H1 (cell line): Measurements from ENCODE around the gene SOX1. TPM values are rescaled to one million over a fixed set of nuclear protein-coding genes. Genes with fewer than 3 reads are reported as not detected.

Source experiments
- CTCF ChIA-PET: fragments of 300-600 bp; sonication (Branson Sonifier 250); formaldehyde crosslinking; loops from one replicate; lab custom pipeline; 2021; ENCODE audit not compliant: partially characterized antibody; lab: Charles Lee
- POLR2A ChIA-PET: fragments of 300-600 bp; sonication (Branson Sonifier 250); formaldehyde crosslinking; loops from one replicate; lab custom pipeline; 2021; ENCODE audit warnings: inconsistent platforms; ENCODE audit not compliant: partially characterized antibody; lab: Charles Lee
- DNase-seq, 2 experiments: peaks; one replicate each; pipeline versions ENCODE4 v3.0.0 to v3.0.0-alpha.2; 2010 to 2022; ENCODE audit warnings: low spot score in 2 of 2, low read depth in 1 of 2, mixed read lengths in 1 of 2
- FAIRE-seq: peaks from 2 replicates; lab custom pipeline; 2011; peaks lifted over from hg19 to GRCh38; lab: Jason Lieb, UNC
- H2AFZ ChIP-seq: 2 replicates; pipeline ENCODE4 v1.8.1; 2012; ENCODE audit warnings: low read length, inconsistent platforms
- H2AK5ac ChIP-seq: 2 replicates; pipeline ENCODE4 v1.6.1; 2013; ENCODE audit warnings: low read depth, low read length
- H2BK120ac ChIP-seq: replicated peaks from 2 replicates; pipeline ENCODE3; 2013; ENCODE audit warnings: low read depth, low read length, inconsistent platforms
- H2BK12ac ChIP-seq: 2 replicates; pipeline ENCODE4 v1.6.1; 2013; ENCODE audit warnings: low read depth, low read length
- H2BK15ac ChIP-seq: 2 replicates; pipeline ENCODE4 v1.6.1; 2013; ENCODE audit warnings: low read length
- H2BK20ac ChIP-seq: 2 replicates; pipeline ENCODE4 v1.6.1; 2013; ENCODE audit warnings: low read length
- H2BK5ac ChIP-seq: 2 replicates; pipeline ENCODE4 v1.6.1; 2013; ENCODE audit warnings: low read depth, low read length
- H3K14ac ChIP-seq: 2 replicates; pipeline ENCODE4 v1.6.1; 2013; ENCODE audit warnings: inconsistent platforms; ENCODE audit not compliant: insufficient read length
- H3K18ac ChIP-seq: 2 replicates; pipeline ENCODE4 v1.6.1; 2013; ENCODE audit warnings: low read length; ENCODE audit errors: extremely low read depth
- H3K23ac ChIP-seq: 2 replicates; pipeline ENCODE4 v1.6.1; 2013; ENCODE audit warnings: inconsistent platforms; ENCODE audit not compliant: insufficient read length
- H3K23me2 ChIP-seq: 2 replicates; pipeline ENCODE4 v1.6.1; 2013; ENCODE audit warnings: low read depth, low read length
- H3K27ac ChIP-seq: 2 replicates; pipeline ENCODE4 v1.6.1; 2011; ENCODE audit warnings: low read depth, low read length, inconsistent platforms
- H3K27me3 ChIP-seq, 4 experiments: replicated peaks in 1 of 4; 1 replicate in 1 of 4; 2 replicates in 3 of 4; pipeline versions ENCODE4 v1.6.1 to v1.8.1; 2011 to 2013; ENCODE audit warnings: low read length in 3 of 4, mild to moderate bottlenecking in 3 of 4, inconsistent platforms in 2 of 4, mixed read lengths in 2 of 4, moderate library complexity in 1 of 4; ENCODE audit not compliant: control insufficient read depth in 3 of 4, insufficient read depth in 3 of 4; ENCODE audit errors: extremely low read depth in 1 of 4
- H3K36me3 ChIP-seq, 4 experiments: 2 replicates each; pipeline versions ENCODE4 v1.6.1 to v1.8.1; 2011 to 2013; ENCODE audit warnings: mild to moderate bottlenecking in 4 of 4, low read length in 3 of 4, moderate library complexity in 2 of 4, control low read depth in 1 of 4, inconsistent platforms in 1 of 4; ENCODE audit not compliant: insufficient read depth in 4 of 4, control insufficient read depth in 2 of 4
- H3K4ac ChIP-seq: replicated peaks from 2 replicates; pipeline ENCODE3; 2013; ENCODE audit warnings: low read length, low read depth, mixed read lengths, inconsistent platforms; ENCODE audit not compliant: insufficient read length
- H3K4me1 ChIP-seq, 4 experiments: replicated peaks in 1 of 4; 1 replicate in 1 of 4; 2 replicates in 3 of 4; pipeline versions ENCODE4 v1.6.1 to v1.8.1; 2011 to 2013; ENCODE audit warnings: low read length in 3 of 4, inconsistent platforms in 2 of 4, mixed read lengths in 1 of 4; ENCODE audit not compliant: insufficient read depth in 4 of 4, control insufficient read depth in 3 of 4
- H3K4me2 ChIP-seq, 2 experiments: 2 replicates each; pipeline versions ENCODE4 v1.6.1 to v1.8.1; 2011 to 2013; ENCODE audit warnings: low read depth in 2 of 2, low read length in 2 of 2, control low read depth in 1 of 2, inconsistent platforms in 1 of 2, mild to moderate bottlenecking in 1 of 2; ENCODE audit not compliant: insufficient read depth in 1 of 2
- H3K4me3 ChIP-seq, 4 experiments: fragments of 200-600, 300-600 bp in 1 of 4; sonication (generic), shearing (Covaris generic), sonication (Bioruptor Twin) in 1 of 4; 2 replicates each; pipeline versions ENCODE4 v1.5.1 to v1.8.1; 2011 to 2016; ENCODE audit warnings: low read length in 4 of 4, low read depth in 3 of 4, control low read depth in 2 of 4, inconsistent platforms in 2 of 4, mild to moderate bottlenecking in 2 of 4, mixed read lengths in 1 of 4, moderate library complexity in 1 of 4; ENCODE audit not compliant: insufficient read depth in 2 of 4; ENCODE audit errors: extremely low read depth in 1 of 4
- H3K56ac ChIP-seq: replicated peaks from 2 replicates; pipeline ENCODE3; 2013; ENCODE audit warnings: low read depth, mild to moderate bottlenecking, mixed read lengths, low read length, inconsistent platforms; ENCODE audit not compliant: insufficient read length
- H3K79me1 ChIP-seq: 2 replicates; pipeline ENCODE4 v1.6.1; 2013; ENCODE audit warnings: low read depth, low read length, control low read depth
- H3K79me2 ChIP-seq, 2 experiments: 2 replicates each; pipeline versions ENCODE4 v1.6.1 to v1.8.1; 2012 to 2013; ENCODE audit warnings: low read length in 2 of 2, mild to moderate bottlenecking in 2 of 2, inconsistent platforms in 1 of 2; ENCODE audit not compliant: insufficient read depth in 2 of 2, control insufficient read depth in 1 of 2
- H3K9ac ChIP-seq, 4 experiments: replicated peaks in 1 of 4; 1 replicate in 1 of 4; 2 replicates in 3 of 4; pipeline versions ENCODE4 v1.6.1 to v1.8.1; 2011 to 2013; ENCODE audit warnings: low read depth in 3 of 4, low read length in 3 of 4, control low read depth in 2 of 4, mild to moderate bottlenecking in 2 of 4, moderate library complexity in 2 of 4, inconsistent platforms in 1 of 4; ENCODE audit errors: extremely low read depth in 1 of 4
- H3K9me3 ChIP-seq, 2 experiments: 2 replicates each; pipeline versions ENCODE4 v1.6.1 to v1.8.1; 2012 to 2013; ENCODE audit warnings: mild to moderate bottlenecking in 2 of 2, moderate library complexity in 2 of 2, control low read depth in 1 of 2, inconsistent platforms in 1 of 2, low read depth in 1 of 2, low read length in 1 of 2, mixed read lengths in 1 of 2; ENCODE audit not compliant: insufficient read depth in 2 of 2
- H4K20me1 ChIP-seq, 2 experiments: replicated peaks in 1 of 2; 2 replicates each; pipeline versions ENCODE3 to v1.8.1; 2011 to 2013; ENCODE audit warnings: inconsistent platforms in 2 of 2, low read length in 2 of 2, mild to moderate bottlenecking in 1 of 2; ENCODE audit not compliant: insufficient read depth in 2 of 2, control insufficient read depth in 1 of 2
- H4K5ac ChIP-seq: 2 replicates; pipeline ENCODE4 v1.6.1; 2013; ENCODE audit warnings: low read length, low read depth, mixed read lengths, inconsistent platforms; ENCODE audit not compliant: insufficient read length
- H4K8ac ChIP-seq: 2 replicates; pipeline ENCODE4 v1.8.0; 2013; ENCODE audit warnings: mild to moderate bottlenecking, moderate library complexity, low read length, inconsistent platforms; ENCODE audit not compliant: insufficient read depth; ENCODE audit errors: extremely low read depth
- H4K91ac ChIP-seq: replicated peaks from 2 replicates; pipeline ENCODE3; 2013; ENCODE audit warnings: low read length, mixed read lengths, inconsistent platforms; ENCODE audit not compliant: insufficient read length
- KDM4A ChIP-seq: IDR thresholded peaks from one replicate; pipeline ENCODE4 v1.7.1; 2012; ENCODE audit warnings: low read depth, mild to moderate bottlenecking, moderate library complexity, low read length, inconsistent platforms; ENCODE audit not compliant: severe bottlenecking
- WGBS, 2 experiments: shearing (Covaris generic) in 1 of 2; methylation state at CpG; one replicate each; pipeline versions ENCODE4 v1.1.6 to v1.1.7; 2013 to 2015; ENCODE audit warnings: low lambda C conversion rate in 2 of 2, mixed read lengths in 2 of 2, inconsistent platforms in 1 of 2, low coverage in 1 of 2, missing lambda C conversion rate in 1 of 2; ENCODE audit not compliant: insufficient replicate concordance in 2 of 2, insufficient coverage in 1 of 2, insufficient read length in 1 of 2; ENCODE audit errors: extremely low coverage in 1 of 2, missing lambda C conversion rate in 1 of 2; 5-methylcytosine and 5-hydroxymethylcytosine counted together
- polyA plus RNA-seq, 7 experiments: library from polyadenylated mRNA; depleted of rRNA in 3 of 7; stranded (reverse) in 5 of 7; unstranded in 2 of 7; fragments of >200 nt in 5 of 7; fragments of 200-250 nt in 2 of 7; gene quantifications; 1 replicate in 5 of 7; 2 replicates in 1 of 7; 4 replicates in 1 of 7; pipeline versions ENCODE4 v1.2.1 to v1.2.3, GENCODE V29; 2011 to 2013; ENCODE audit warnings: missing spikeins in 2 of 7, mixed read lengths in 2 of 7
- total RNA-seq: library from RNA; stranded (reverse); fragmentation: NEBNext Ultra II Directional; extraction: Animal tissue kit (Norgen Biotek cat#: 25700); gene quantifications from 2 replicates; pipeline ENCODE4 v1.2.1, GENCODE V29; 2021

SOX1 gene
- total and polyA plus RNA-seq, 2 of the 8 experiments (the other 6 are each of a cell fraction or from before 2014, with no cell fraction given), result 0.03 to 0.09 TPM

DNA sequence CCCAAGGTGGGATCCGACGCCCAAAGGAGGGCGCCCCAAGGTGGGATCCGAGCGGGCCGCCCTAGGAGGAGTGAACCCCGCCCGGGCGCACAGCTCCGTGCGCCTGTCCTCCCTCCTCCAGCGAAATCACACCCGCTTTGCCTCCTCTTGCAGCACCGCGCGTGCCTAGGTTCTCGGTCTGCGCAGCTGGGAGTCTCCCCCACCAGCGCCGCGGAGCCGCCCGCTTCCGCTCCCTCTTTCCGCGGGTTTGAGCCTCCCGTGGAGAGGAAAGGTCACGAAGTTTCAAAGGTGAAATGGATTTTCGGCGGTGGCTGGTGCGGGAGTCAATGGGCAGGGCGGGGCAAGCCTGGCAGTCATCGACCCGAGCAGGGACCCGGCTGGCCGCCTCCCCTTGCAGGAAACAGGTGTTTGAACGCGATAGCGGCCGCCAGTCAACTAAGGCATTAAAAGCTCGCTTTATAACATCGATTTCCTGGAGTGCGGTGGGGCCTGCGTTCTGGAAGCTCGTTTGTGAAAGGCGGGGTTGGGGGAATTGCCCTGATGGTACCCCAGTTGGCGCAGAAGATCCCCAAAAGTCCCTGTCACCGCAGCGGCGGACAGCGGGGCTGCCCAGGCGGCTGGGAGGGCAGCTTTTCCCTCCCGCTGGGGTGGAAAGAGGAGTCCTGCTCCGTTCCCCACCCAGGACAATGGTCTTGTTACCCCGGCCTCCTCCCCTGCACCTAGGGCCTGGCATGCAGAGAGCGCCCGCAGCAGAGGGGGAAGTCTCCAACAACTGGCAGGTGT lies 9.0 kb upstream of the SOX1 start:
- CTCF ChIA-PET, result interaction anchor here (0.6 to 5.6 kb wide), 5 partner anchors 16 to 584 kb away, joined by 3 to 51 read pairs (median 3); no protein-coding TSS in a partner anchor
- TF ChIP-seq KDM4A, result no peak

More for the DNA sequence above, 9.0 kb upstream of the SOX1 start:
- Histone ChIP-seq H3K27me3 (peaks cover 97 to 100% (median 99%) of the 10 kb centered on the region in 4 experiments), H3K4me3 (peak overlapping the region; percentile 13 to 55 (median 19); a peak in 6 of 8 replicates), H3K4me1 (peaks cover 3 to 44% (median 25%) of the 10 kb centered on the region in 4 experiments), H4K8ac (peak overlapping the region; percentile 15), H3K9ac (no peak overlapping the region), H3K18ac (peak overlapping the region; percentile 60; the same call in 1 of the 2 replicates), H2BK120ac (no peak overlapping the region), H4K20me1 (peaks cover 13 to 25% of the 10 kb centered on the region in 2 experiments), H3K27ac (no peak overlapping the region), H2BK12ac (peak overlapping the region; percentile 84; the same call in 1 of the 2 replicates), H3K56ac (no peak overlapping the region), H3K4ac (no peak overlapping the region), H2AK5ac (no peak overlapping the region), H3K79me2 (no peaks in the 10 kb centered on the region), H3K9me3 (no peaks in the 10 kb centered on the region; a peak in 1 of 4 replicates), H2AFZ (no peak overlapping the region), H3K23ac (no peak overlapping the region), H3K4me2 (peak overlapping the region; percentile 68 to 69), H4K91ac (no peak overlapping the region), H3K14ac (no peak overlapping the region), H2BK5ac (no peak overlapping the region), H3K36me3 (peaks cover 0 to 6% (median 0%) of the 10 kb centered on the region in 4 experiments; a peak in 1 of 8 replicates), H4K5ac (no peak overlapping the region), H3K79me1 (no peaks in the 10 kb centered on the region), H2BK15ac (peak overlapping the region; percentile 81; the same call in 1 of the 2 replicates), H3K23me2 (peaks cover 5% of the 10 kb centered on the region; the same call in 1 of the 2 replicates), H2BK20ac (no peak overlapping the region)
- 3% methylated on average over 20 of the region's 57 CpGs; no CpG with 5 or more reads in 1 of the 2 experiments for WGBS, 2 experiments
- DNase-seq (peak in 1 of 2 experiments; percentile 61), FAIRE-seq (no peak)
- POLR2A ChIA-PET, result interaction anchor here (0.9 to 5.1 kb wide), 3 partner anchors 11 to 16 kb away, joined by 3 to 25 read pairs (median 3); no protein-coding TSS in a partner anchor
